Endothelial cell of umbilical vein (primary cell): ENCODE results near the gene INTS6L. TPM values are rescaled to one million over a fixed set of nuclear protein-coding genes. Genes with fewer than 3 reads are reported as not detected.

Experiments
- BruUV-seq: library from RNA; stranded (reverse); fragments of 400-500 nt; replicated peaks from 2 replicates; lab custom pipeline; 2021; lab: Mats Ljungman, UMichigan
- CTCF ChIA-PET: fragments of 300-600, 350-600 bp; sonication (Branson Sonifier 250); formaldehyde crosslinking; loops from one replicate; lab custom pipeline; 2021; ENCODE audit warnings: antibody characterized with exemption, inconsistent platforms; lab: Charles Lee
- POLR2A ChIA-PET: fragments of 300-600, 350-600 bp; sonication (Branson Sonifier 250); formaldehyde crosslinking; loops from one replicate; lab custom pipeline; 2021; ENCODE audit warnings: antibody characterized with exemption, inconsistent platforms; lab: Charles Lee
- DNase-seq: peaks from one replicate; pipeline ENCODE4 v3.0.0-alpha.2; 2011; ENCODE audit warnings: low read depth, low spot score
- FAIRE-seq: peaks from 2 replicates; lab custom pipeline; 2011; peaks lifted over from hg19 to GRCh38; lab: Jason Lieb, UNC
- H2AFZ ChIP-seq: 2 replicates; pipeline ENCODE4 v1.6.0; 2012; ENCODE audit warnings: low read depth, low read length, control low read depth, inconsistent platforms
- H3K27ac ChIP-seq: 2 replicates; pipeline ENCODE4 v1.5.1; 2011; ENCODE audit warnings: low read depth, mild to moderate bottlenecking, control low read depth, low read length, moderate library complexity; ENCODE audit not compliant: insufficient read depth
- H3K27me3 ChIP-seq, 2 experiments: 2 replicates each; pipeline versions ENCODE4 v1.6.0 to v1.6.1; 2011; ENCODE audit warnings: low read length in 2 of 2, mixed read lengths in 1 of 2; ENCODE audit not compliant: control insufficient read depth in 2 of 2, insufficient read depth in 2 of 2
- H3K36me3 ChIP-seq, 2 experiments: 2 replicates in 1 of 2; 3 replicates in 1 of 2; pipeline ENCODE4 v1.5.1; 2011; ENCODE audit warnings: low read length in 2 of 2, mild to moderate bottlenecking in 1 of 2, moderate library complexity in 1 of 2; ENCODE audit not compliant: control insufficient read depth in 2 of 2, insufficient read depth in 2 of 2; ENCODE audit errors: extremely low read depth in 1 of 2
- H3K4me1 ChIP-seq: 3 replicates; pipeline ENCODE4 v1.5.1; 2011; ENCODE audit warnings: mild to moderate bottlenecking, low read length; ENCODE audit not compliant: control insufficient read depth, insufficient read depth; ENCODE audit errors: extremely low read depth
- H3K4me2 ChIP-seq: 2 replicates; pipeline ENCODE4 v1.6.1; 2011; ENCODE audit warnings: low read length, control low read depth, mixed read lengths; ENCODE audit not compliant: insufficient read depth
- H3K4me3 ChIP-seq, 3 experiments: fragments of 200-600 bp in 1 of 3; sonication (generic), shearing (Covaris generic) in 1 of 3; replicated peaks in 1 of 3; 2 replicates each; pipeline ENCODE4 v1.5.1; 2011 to 2016; ENCODE audit warnings: control low read depth in 3 of 3, low read length in 3 of 3, mild to moderate bottlenecking in 2 of 3, inconsistent platforms in 1 of 3, low read depth in 1 of 3, moderate library complexity in 1 of 3; ENCODE audit not compliant: insufficient read depth in 1 of 3
- H3K79me2 ChIP-seq: 2 replicates; pipeline ENCODE4 v1.6.0; 2012; ENCODE audit warnings: low read length, inconsistent platforms; ENCODE audit not compliant: control insufficient read depth, insufficient read depth
- H3K9ac ChIP-seq: replicated peaks from 2 replicates; pipeline ENCODE3; 2011; ENCODE audit warnings: low read length, control low read depth; ENCODE audit not compliant: insufficient read depth; ENCODE audit errors: extremely low read depth
- H3K9me1 ChIP-seq: replicated peaks from 3 replicates; pipeline ENCODE4 v1.6.0; 2011; ENCODE audit warnings: mild to moderate bottlenecking, low read length; ENCODE audit not compliant: control insufficient read depth, insufficient read depth; ENCODE audit errors: extremely low read depth
- H3K9me3 ChIP-seq: replicated peaks from 2 replicates; pipeline ENCODE4 v1.5.1; 2012; ENCODE audit warnings: low read length, inconsistent platforms; ENCODE audit not compliant: control insufficient read depth, insufficient read depth
- H4K20me1 ChIP-seq: replicated peaks from 2 replicates; pipeline ENCODE3; 2011; ENCODE audit warnings: mild to moderate bottlenecking, low read length; ENCODE audit not compliant: control insufficient read depth, insufficient read depth; ENCODE audit errors: extremely low read depth
- CTCF ChIP-seq, 2 donors: IDR thresholded peaks; 1 replicate in 1 of 2; 2 replicates in 1 of 2; pipeline ENCODE4 v1.5.1; 2011; ENCODE audit warnings: low read length in 2 of 2, mild to moderate bottlenecking in 2 of 2, moderate library complexity in 2 of 2, control low read depth in 1 of 2, inconsistent platforms in 1 of 2, low read depth in 1 of 2; ENCODE audit not compliant: insufficient read depth in 1 of 2; ENCODE audit errors: extremely low read depth in 1 of 2
- EZH2 ChIP-seq: IDR thresholded peaks from 2 replicates; pipeline ENCODE4 v1.6.1; 2012; ENCODE audit warnings: borderline replicate concordance, low read depth, mild to moderate bottlenecking, moderate library complexity, low read length, inconsistent platforms; ENCODE audit not compliant: severe bottlenecking
- FOS ChIP-seq: IDR thresholded peaks from 2 replicates; pipeline ENCODE4 v1.6.1; 2011; ENCODE audit warnings: mild to moderate bottlenecking, low read length, moderate library complexity, borderline replicate concordance; ENCODE audit not compliant: insufficient read depth
- GATA2 ChIP-seq: IDR thresholded peaks from 2 replicates; pipeline ENCODE4 v1.7.0; 2011; ENCODE audit warnings: low read depth, mild to moderate bottlenecking, moderate library complexity, mixed read lengths, low read length; ENCODE audit not compliant: insufficient read length, insufficient read depth
- JUN ChIP-seq: IDR thresholded peaks from 2 replicates; pipeline ENCODE4 v1.6.1; 2011; ENCODE audit warnings: borderline replicate concordance, low read depth; ENCODE audit not compliant: insufficient read length, insufficient read depth
- MAX ChIP-seq: IDR thresholded peaks from 2 replicates; pipeline ENCODE4 v1.6.1; 2011; ENCODE audit not compliant: insufficient read depth, insufficient read length
- MYC ChIP-seq: IDR thresholded peaks from one replicate; pipeline ENCODE4 v1.6.1; 2011; ENCODE audit warnings: mild to moderate bottlenecking, low read depth, low read length
- POLR2A ChIP-seq: IDR thresholded peaks from 2 replicates; pipeline ENCODE4 v1.6.1; 2012; ENCODE audit warnings: low read depth, mild to moderate bottlenecking, control low read depth, low read length
- POLR2AphosphoS5 ChIP-seq: IDR thresholded peaks from 2 replicates; pipeline ENCODE4 v1.6.1; 2012; ENCODE audit warnings: low read depth, mild to moderate bottlenecking, control low read depth, low read length, moderate library complexity; ENCODE audit not compliant: insufficient read depth
- dilution Hi-C: fragments of 300-500 bp; cut with MboI; formaldehyde crosslinking; loops from one replicate; pipeline ENCODE4 v1.15.0; 2019; ENCODE audit warnings: low sequenced_read_pairs; ENCODE audit not compliant: extremely low pct_ligation_motif_present
- intact Hi-C: fragments of 100-400 bp; cut with micrococcal nuclease; formaldehyde crosslinking; loops from one replicate; pipeline ENCODE4 v1.10.0; 2022
- polyA plus RNA-seq, 4 experiments: library from polyadenylated mRNA; depleted of rRNA in 3 of 4; stranded (reverse) in 3 of 4; unstranded in 1 of 4; fragments of >200 nt; gene quantifications; 2 replicates each; pipeline versions ENCODE4 v1.2.1 to v1.2.3, GENCODE V29; 2011 to 2012; ENCODE audit warnings: missing spikeins in 1 of 4
- total RNA-seq: library from RNA; stranded (reverse); gene quantifications from 2 replicates; pipeline ENCODE4 v1.2.3, GENCODE V29; 2021

Gene INTS6L
- total and polyA plus RNA-seq, 2 donors (not counting 3 experiments of a cell fraction or from before 2014, with no cell fraction given), result 5.2 to 7.5 TPM

DNA sequence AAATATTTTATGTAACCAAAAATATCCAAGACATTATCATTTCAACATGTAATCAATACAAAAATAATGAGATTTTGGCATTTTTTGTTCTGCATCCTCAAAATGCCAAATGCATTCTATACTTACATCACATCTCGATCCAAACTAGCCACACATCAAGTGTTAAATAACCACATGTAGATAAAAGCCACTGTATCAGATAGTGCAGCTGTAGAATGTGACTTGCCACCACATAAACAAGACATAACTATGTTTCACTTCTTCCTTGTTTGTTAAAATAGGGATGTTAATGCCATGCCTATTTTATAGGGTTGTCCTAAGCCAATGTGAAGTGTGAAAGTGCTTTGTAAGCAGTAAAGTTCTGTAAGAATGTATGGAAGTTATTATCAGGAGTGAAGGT, 20.9 kb downstream of the INTS6L start:
- dilution Hi-C loops (no loop called here), intact Hi-C loops (no loop called here)
- no peak overlapping the region for H3K4me2 ChIP-seq
- H3K9ac ChIP-seq, result no peak overlapping the region
- no peaks in the 10 kb centered on the region for H3K9me3 ChIP-seq
- no peaks in the 10 kb centered on the region for H3K36me3 ChIP-seq
- POLR2A ChIA-PET, result no interaction called here
- H2AFZ ChIP-seq, result no peak overlapping the region
- TF ChIP-seq POLR2AphosphoS5 (no peak), GATA2 (no peak), MAX (no peak), EZH2 (no peak), FOS (no peak), CTCF (IDR thresholded peaks at IDR 0.05; ENCODE audit: extremely low read depth in 1 of 2, insufficient read depth in 1 of 2, low read depth in 1 of 2, low read length in 2 of 2) (no peak), POLR2A (no peak), MYC (no peak), JUN (no peak)
- no peaks in the 10 kb centered on the region for H4K20me1 ChIP-seq
- no peak for DNase-seq
- H3K4me1 ChIP-seq, result no peaks in the 10 kb centered on the region
- H3K4me3 ChIP-seq, result no peak overlapping the region
- no TSS peak for BruUV-seq
- no peaks in the 10 kb centered on the region for H3K9me1 ChIP-seq
- CTCF ChIA-PET, result no interaction called here
- no peaks in the 10 kb centered on the region for H3K27me3 ChIP-seq
- FAIRE-seq, result no peak
- no peaks in the 10 kb centered on the region for H3K79me2 ChIP-seq
- H3K27ac ChIP-seq, result no peak overlapping the region
